CD4-positive, alpha-beta T cell (primary cell): ENCODE results near the gene WNK1. TPM values are rescaled to one million over a fixed set of nuclear protein-coding genes. Genes with fewer than 3 reads are reported as not detected.

Experiments
- ATAC-seq: fragments of 200-7000 bp; cut with Tn5 transposase; one replicate; pipeline ENCODE4 v1.10.0; 2022; ENCODE audit warnings: mild to moderate bottlenecking; ENCODE audit not compliant: poor library complexity
- CTCF ChIA-PET: fragments of 350-600 bp; sonication (Branson Sonifier 250); formaldehyde crosslinking; loops from one replicate; lab custom pipeline; 2021; ENCODE audit warnings: antibody characterized with exemption, inconsistent platforms; lab: Charles Lee
- POLR2A ChIA-PET: fragments of 350-600 bp; sonication (Branson Sonifier 250); formaldehyde crosslinking; loops from one replicate; lab custom pipeline; 2021; ENCODE audit warnings: antibody characterized with exemption, inconsistent platforms; lab: Charles Lee
- DNase-seq, 14 experiments: peaks; one replicate each; pipeline ENCODE4 v3.0.0-alpha.2; 2013 to 2020; ENCODE audit warnings: mixed read lengths in 2 of 14
- H3K27ac ChIP-seq, 2 donors: one replicate each; pipeline versions ENCODE4 v1.5.1 to v1.7.0; 2013; ENCODE audit warnings: low read length in 2 of 2, low read depth in 1 of 2, mild to moderate bottlenecking in 1 of 2
- H3K27me3 ChIP-seq, 2 experiments: 1 replicate in 1 of 2; 2 replicates in 1 of 2; pipeline versions ENCODE4 v1.6.1 to v1.7.0; 2013; ENCODE audit warnings: low read length in 2 of 2, control low read depth in 1 of 2, mild to moderate bottlenecking in 1 of 2, moderate library complexity in 1 of 2; ENCODE audit not compliant: insufficient read depth in 2 of 2, control insufficient read depth in 1 of 2
- H3K36me3 ChIP-seq: one replicate; pipeline ENCODE4 v1.6.1; 2013; ENCODE audit warnings: low read length, control low read depth; ENCODE audit not compliant: insufficient read depth
- H3K4me1 ChIP-seq: one replicate; pipeline ENCODE4 v1.6.1; 2013; ENCODE audit warnings: low read length, control low read depth; ENCODE audit not compliant: insufficient read depth
- H3K4me3 ChIP-seq: one replicate; pipeline ENCODE4 v1.5.1; 2013; ENCODE audit warnings: mild to moderate bottlenecking, low read length, moderate library complexity
- H3K9me3 ChIP-seq, 2 experiments: 1 replicate in 1 of 2; 2 replicates in 1 of 2; pipeline versions ENCODE4 v1.6.1 to v1.7.0; 2013; ENCODE audit warnings: low read length in 2 of 2, mild to moderate bottlenecking in 2 of 2, control low read depth in 1 of 2, moderate library complexity in 1 of 2; ENCODE audit not compliant: control insufficient read depth in 1 of 2, insufficient read depth in 1 of 2
- H3K27ac Mint-ChIP-seq: one replicate; pipeline ENCODE4 v1.8.0; 2020; ENCODE audit warnings: mixed read lengths
- H3K27me3 Mint-ChIP-seq: one replicate; pipeline ENCODE4 v1.8.0; 2021; ENCODE audit warnings: mixed read lengths
- H3K36me3 Mint-ChIP-seq: one replicate; pipeline ENCODE4 v1.8.0; 2021; ENCODE audit warnings: low read depth, mixed read lengths
- H3K4me1 Mint-ChIP-seq: one replicate; pipeline ENCODE4 v1.8.0; 2021; ENCODE audit warnings: low read depth, mixed read lengths
- H3K4me3 Mint-ChIP-seq: one replicate; pipeline ENCODE4 v1.8.0; 2020; ENCODE audit warnings: mild to moderate bottlenecking, mixed read lengths
- H3K9me3 Mint-ChIP-seq: one replicate; pipeline ENCODE4 v1.8.0; 2020; ENCODE audit warnings: mixed read lengths
- intact Hi-C, 2 experiments: fragments of 100-400 bp; cut with DNase I in 1 of 2; cut with micrococcal nuclease in 1 of 2; formaldehyde crosslinking; loops; one replicate each; pipeline versions ENCODE4 v1.15.1 to v1.9.0; 2023 to 2025; cut with DNase I, micrococcal nuclease
- total RNA-seq, 174 experiments: library from RNA in 2 of 174; stranded (reverse) in 2 of 174; gene quantifications; one replicate each; pipeline ENCODE4 v1.2.3 and lab custom pipeline; 2021 to 2026
- TF ChIP-seq, protein P1 (sequence below): fragments of 200-600 bp; IDR thresholded peaks from one replicate; pipeline ENCODE4 v1.8.0; 2022; ENCODE audit warnings: antibody characterized with exemption, mild to moderate bottlenecking

The WNK1 gene
- total RNA-seq, 2 experiments from 2014 or later: 193 to 198 TPM

GRCh38 chr12:936377-937345 lies 184.3 kb downstream of the WNK1 start:
- no peaks in the 10 kb centered on the region for H3K27me3 ChIP-seq
- H3K36me3 ChIP-seq: peaks cover 33% of the 10 kb centered on the region
- H3K4me3 ChIP-seq: no peak overlapping the region
- no peak for ATAC-seq
- no peaks in the 10 kb centered on the region for H3K27me3 Mint-ChIP-seq
- no peak overlapping the region for H3K27ac ChIP-seq
- H3K36me3 Mint-ChIP-seq: peaks cover 55% of the 10 kb centered on the region
- H3K4me1 Mint-ChIP-seq: peaks cover 6% of the 10 kb centered on the region
- intact Hi-C loops: no loop called here
- CTCF ChIA-PET: interaction anchor here (0.9 to 2.3 kb wide), 2 partner anchors 13 to 156 kb away, joined by 3 to 8 read pairs; partner anchors contain the start of gene RAD52
- no peak for DNase-seq
- no peaks in the 10 kb centered on the region for H3K4me1 ChIP-seq
- no peaks in the 10 kb centered on the region for H3K9me3 ChIP-seq
- TF ChIP-seq, protein P1, sequence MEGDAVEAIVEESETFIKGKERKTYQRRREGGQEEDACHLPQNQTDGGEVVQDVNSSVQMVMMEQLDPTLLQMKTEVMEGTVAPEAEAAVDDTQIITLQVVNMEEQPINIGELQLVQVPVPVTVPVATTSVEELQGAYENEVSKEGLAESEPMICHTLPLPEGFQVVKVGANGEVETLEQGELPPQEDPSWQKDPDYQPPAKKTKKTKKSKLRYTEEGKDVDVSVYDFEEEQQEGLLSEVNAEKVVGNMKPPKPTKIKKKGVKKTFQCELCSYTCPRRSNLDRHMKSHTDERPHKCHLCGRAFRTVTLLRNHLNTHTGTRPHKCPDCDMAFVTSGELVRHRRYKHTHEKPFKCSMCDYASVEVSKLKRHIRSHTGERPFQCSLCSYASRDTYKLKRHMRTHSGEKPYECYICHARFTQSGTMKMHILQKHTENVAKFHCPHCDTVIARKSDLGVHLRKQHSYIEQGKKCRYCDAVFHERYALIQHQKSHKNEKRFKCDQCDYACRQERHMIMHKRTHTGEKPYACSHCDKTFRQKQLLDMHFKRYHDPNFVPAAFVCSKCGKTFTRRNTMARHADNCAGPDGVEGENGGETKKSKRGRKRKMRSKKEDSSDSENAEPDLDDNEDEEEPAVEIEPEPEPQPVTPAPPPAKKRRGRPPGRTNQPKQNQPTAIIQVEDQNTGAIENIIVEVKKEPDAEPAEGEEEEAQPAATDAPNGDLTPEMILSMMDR: no peak
- POLR2A ChIA-PET: interaction anchor here (1.3 kb wide), 1 partner anchor 12 kb away, joined by 3 read pairs; no protein-coding TSS in a partner anchor
- no peaks in the 10 kb centered on the region for H3K9me3 Mint-ChIP-seq
- no peak overlapping the region for H3K27ac Mint-ChIP-seq
- H3K4me3 Mint-ChIP-seq: no peak overlapping the region

DNA sequence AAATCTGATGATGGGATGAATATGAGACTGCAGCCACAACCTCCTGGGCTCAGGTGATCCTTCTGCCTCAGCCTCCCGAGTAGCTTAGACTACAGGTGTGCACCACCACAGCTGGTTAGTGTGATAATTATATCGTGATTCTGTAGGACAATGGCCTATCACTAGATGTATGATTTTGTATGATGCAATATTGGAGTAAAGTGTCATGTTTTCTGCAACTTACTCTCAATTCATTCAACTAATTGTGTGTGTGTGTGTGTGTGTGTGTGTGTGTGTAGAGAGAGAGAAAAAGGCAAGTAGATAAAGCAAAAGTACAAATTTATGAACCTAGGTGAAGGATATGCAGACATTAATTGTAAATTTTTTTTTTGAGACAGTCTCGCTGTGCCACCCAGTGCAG lies 186.4 kb downstream of the WNK1 start:
- Mint-ChIP-seq H3K4me3 (no peak overlapping the region), H3K4me1 (peaks cover 11% of the 10 kb centered on the region), H3K27me3 (no peaks in the 10 kb centered on the region), H3K36me3 (peaks cover 58% of the 10 kb centered on the region), H3K9me3 (no peaks in the 10 kb centered on the region), H3K27ac (no peak overlapping the region)
- intact Hi-C loops: no loop called here
- ATAC-seq (no peak), DNase-seq (no peak)
- Histone ChIP-seq H3K4me3 (no peak overlapping the region), H3K27ac (no peak overlapping the region), H3K9me3 (no peaks in the 10 kb centered on the region), H3K36me3 (peaks cover 29% of the 10 kb centered on the region), H3K4me1 (peaks cover under 1% of the 10 kb centered on the region), H3K27me3 (no peaks in the 10 kb centered on the region)
- ChIA-PET CTCF (interaction anchor here (2.3 kb wide), 1 partner anchor 11 kb away, joined by 8 read pairs; the partner anchor contains the start of gene RAD52), POLR2A (no interaction called here)
- TF ChIP-seq, protein P1: no peak

DNA sequence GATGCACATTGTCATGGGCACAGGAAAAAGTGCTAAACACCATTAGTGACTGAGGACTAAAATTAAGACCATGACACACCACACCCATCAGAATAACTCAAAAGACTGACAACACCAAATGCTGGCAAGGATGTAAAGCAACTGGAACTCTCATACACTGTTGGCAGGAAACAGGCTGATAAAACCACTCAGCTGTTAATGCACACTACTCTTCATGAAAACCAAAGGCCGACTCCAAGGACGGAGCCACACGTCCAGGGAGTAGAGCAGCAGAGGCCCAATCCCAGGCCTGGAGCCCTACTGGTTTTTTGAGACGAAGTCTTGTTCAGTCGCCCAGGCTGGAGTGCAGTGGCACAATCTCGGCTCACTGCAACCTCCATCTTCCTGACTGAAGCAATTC lies 190.7 kb downstream of the WNK1 start:
- Mint-ChIP-seq H3K27ac (peak overlapping the region; percentile 51), H3K4me1 (peaks cover 37% of the 10 kb centered on the region), H3K36me3 (peaks cover 56% of the 10 kb centered on the region), H3K4me3 (no peak overlapping the region), H3K9me3 (no peaks in the 10 kb centered on the region), H3K27me3 (no peaks in the 10 kb centered on the region)
- POLR2A ChIA-PET: no interaction called here
- no peak for DNase-seq
- Histone ChIP-seq H3K36me3 (peaks cover 17% of the 10 kb centered on the region), H3K4me3 (no peak overlapping the region), H3K27me3 (no peaks in the 10 kb centered on the region), H3K27ac (no peak overlapping the region), H3K9me3 (no peaks in the 10 kb centered on the region), H3K4me1 (peaks cover 13% of the 10 kb centered on the region)
- TF ChIP-seq, protein P1: no peak
- no peak for ATAC-seq
- CTCF ChIA-PET: no interaction called here
- intact Hi-C loops: loop anchor here in 1 of 2 experiments (10.0 kb wide), 2 partner anchors 298 to 548 kb away; no protein-coding TSS in a partner anchor
